Measurements from ENCODE around the gene EIPR1.
"Not testable (repeated sequence)": the region's sequence is repeated elsewhere in the genome, so short reads cannot be mapped to it uniquely, and the experiment has no call there.

EIPR1 gene

GRCh38 chr2:3188405-3188946, 189.1 kb downstream of the EIPR1 start:
- no peak for DNase-seq

GRCh38 chr2:3187467-3187866, 190.2 kb downstream of the EIPR1 start:
- DNase-seq = no peak

- no peak for DNase-seq
Observed at GRCh38 chr2:3186766-3187165, 190.9 kb downstream of the EIPR1 start.

GRCh38 chr2:3185910-3186309, 191.7 kb downstream of the EIPR1 start:
- no peak for DNase-seq

GRCh38 chr2:3185256-3185655, 192.4 kb downstream of the EIPR1 start:
- no peak for DNase-seq

- no peak for DNase-seq
Observed at GRCh38 chr2:3184167-3184566, 193.5 kb downstream of the EIPR1 start.

GRCh38 chr2:3183766-3184165, 193.9 kb downstream of the EIPR1 start:
- no peak for DNase-seq

- DNase-seq = no peak
Observed at GRCh38 chr2:3182848-3183247, 194.8 kb downstream of the EIPR1 start.

GRCh38 chr2:3181416-3182010, 196.1 kb downstream of the EIPR1 start:
- no peak for DNase-seq

- DNase-seq = not testable (repeated sequence)
Observed at GRCh38 chr2:3180909-3181221, 196.8 kb downstream of the EIPR1 start.

GRCh38 chr2:3180082-3180908, 197.3 kb downstream of the EIPR1 start:
- DNase-seq = no peak

- no peak for DNase-seq
Observed at GRCh38 chr2:3179626-3180025, 198.0 kb downstream of the EIPR1 start.

- DNase-seq = peak; percentile 38
Observed at GRCh38 chr2:3179208-3179607, 198.4 kb downstream of the EIPR1 start.

GRCh38 chr2:3178578-3179031, 199.0 kb downstream of the EIPR1 start:
- no peak for DNase-seq

- DNase-seq = no peak
Observed at GRCh38 chr2:3177891-3178577, 199.6 kb downstream of the EIPR1 start.

- no peak for DNase-seq
Observed at GRCh38 chr2:3176869-3177255, 200.8 kb downstream of the EIPR1 start.

- DNase-seq = no peak
Observed at GRCh38 chr2:3176071-3176868, 201.3 kb downstream of the EIPR1 start.

GRCh38 chr2:3175568-3175955, 202.1 kb downstream of the EIPR1 start:
- no peak for DNase-seq

GRCh38 chr2:3174626-3175567, 202.7 kb downstream of the EIPR1 start:
- DNase-seq = no peak

GRCh38 chr2:3173031-3173430, 204.6 kb downstream of the EIPR1 start:
- no peak for DNase-seq

- DNase-seq = no peak
Observed at GRCh38 chr2:3172265-3172935, 205.2 kb downstream of the EIPR1 start.
